HEK293 (cell line): ENCODE measurements around the gene ADD1.

Experiments
- CTCF ChIP-seq: fragments of 450-650 bp; formaldehyde crosslinking; IDR thresholded peaks from 2 replicates; pipeline ENCODE4 v1.5.1; 2016; ENCODE audit warnings: missing biosample characterization, missing genetic modification characterization
- REST ChIP-seq: fragments of 450-650 bp; formaldehyde crosslinking; IDR thresholded peaks from 2 replicates; pipeline ENCODE4 v1.5.1; 2016; ENCODE audit warnings: missing biosample characterization, missing genetic modification characterization
- ZFP37 ChIP-seq: fragments of 450-650 bp; formaldehyde crosslinking; IDR thresholded peaks from 2 replicates; pipeline ENCODE4 v1.5.1; 2016; ENCODE audit warnings: missing biosample characterization, missing genetic modification characterization
- ZFP69B ChIP-seq: fragments of 450-650 bp; formaldehyde crosslinking; IDR thresholded peaks from 2 replicates; pipeline ENCODE4 v1.5.1; 2016; ENCODE audit warnings: missing biosample characterization, missing genetic modification characterization
- ZNF121 ChIP-seq: fragments of 450-650 bp; formaldehyde crosslinking; IDR thresholded peaks from 2 replicates; pipeline ENCODE4 v1.5.1; 2016; ENCODE audit warnings: missing biosample characterization, missing genetic modification characterization
- ZNF140 ChIP-seq: fragments of 450-650 bp; formaldehyde crosslinking; IDR thresholded peaks from 2 replicates; pipeline ENCODE4 v1.5.1; 2016; ENCODE audit warnings: missing biosample characterization, missing genetic modification characterization
- ZNF274 ChIP-seq, 2 experiments: fragments of 200-500 bp in 1 of 2; fragments of 450-650 bp in 1 of 2; sonication (Bioruptor generic) in 1 of 2; formaldehyde crosslinking in 1 of 2; IDR thresholded peaks; 2 replicates each; pipeline versions ENCODE4 v1.5.1 to v1.6.1; 2014 to 2016; ENCODE audit warnings: borderline replicate concordance in 1 of 2, inconsistent platforms in 1 of 2, low read length in 1 of 2, missing biosample characterization in 1 of 2, missing genetic modification characterization in 1 of 2
- ZNF580 ChIP-seq: fragments of 450-650 bp; formaldehyde crosslinking; IDR thresholded peaks from 2 replicates; pipeline ENCODE4 v1.5.1; 2016; ENCODE audit warnings: missing biosample characterization, missing genetic modification characterization
- ZNF660 ChIP-seq: fragments of 450-650 bp; IDR thresholded peaks from 2 replicates; pipeline ENCODE4 v1.5.1; 2018; ENCODE audit warnings: missing biosample characterization, mild to moderate bottlenecking, missing genetic modification characterization
- ZNF704 ChIP-seq: fragments of 450-650 bp; formaldehyde crosslinking; IDR thresholded peaks from 2 replicates; pipeline ENCODE4 v1.5.1; 2016; ENCODE audit warnings: missing biosample characterization, missing genetic modification characterization
- ZNF707 ChIP-seq: fragments of 450-650 bp; formaldehyde crosslinking; IDR thresholded peaks from 2 replicates; pipeline ENCODE4 v1.5.1; 2016; ENCODE audit warnings: missing biosample characterization, missing genetic modification characterization

GRCh38 chr4:2944586-2945526, 101.2 kb downstream of the ADD1 start:
- no peak for TF ChIP-seq ZFP69B
- no peak for TF ChIP-seq CTCF (tag by site-specific recombination)
- no peak for TF ChIP-seq ZNF274 (IDR thresholded peaks at IDR 0.05; ENCODE audit: low read length)
- TF ChIP-seq ZNF274 (tag by site-specific recombination; IDR thresholded peaks at IDR 0.05; ENCODE audit: borderline replicate concordance), result no peak
- TF ChIP-seq ZNF707, result no peak
- TF ChIP-seq ZFP37, result no peak
- no peak for TF ChIP-seq ZNF704 (tag by site-specific recombination)
- no peak for TF ChIP-seq ZNF580
- no peak for TF ChIP-seq ZNF660 (tag by site-specific recombination)
- no peak for TF ChIP-seq ZNF140 (tag by site-specific recombination)
- no peak for TF ChIP-seq REST (tag by site-specific recombination)
- no peak for TF ChIP-seq ZNF121 (tag by site-specific recombination)
